MCF 10A (cell line): Measurements from ENCODE around the gene MT1M. TPM values are rescaled to one million over a fixed set of nuclear protein-coding genes. Genes with fewer than 3 reads are reported as not detected.

Experiments
- BruUV-seq: library from RNA; stranded (reverse); fragments of 400-500 nt; replicated peaks from 2 replicates; lab custom pipeline; 2021; lab: Mats Ljungman, UMichigan
- CTCF ChIA-PET: fragments of 300-600 bp; sonication (Branson Sonifier 250); formaldehyde crosslinking; extraction: SDS; loops from one replicate; lab custom pipeline; 2021; ENCODE audit warnings: antibody characterized with exemption, inconsistent platforms; lab: Yijun Ruan, JAX
- POLR2A ChIA-PET: fragments of 300-600, 350-650 bp; sonication (Branson Sonifier 250); formaldehyde crosslinking; extraction: SDS; loops from one replicate; lab custom pipeline; 2020; ENCODE audit warnings: antibody characterized with exemption, inconsistent platforms; lab: Yijun Ruan, JAX
- DNase-seq: peaks from one replicate; pipeline ENCODE4 v3.0.0-alpha.2; 2018; ENCODE audit not compliant: unreplicated experiment
- H3K27ac Mint-ChIP-seq: one replicate; pipeline ENCODE4 v1.8.0; 2022; ENCODE audit warnings: mild to moderate bottlenecking, low read depth, mixed read lengths; ENCODE audit not compliant: unreplicated experiment
- H3K27me3 Mint-ChIP-seq: one replicate; pipeline ENCODE4 v1.8.0; 2022; ENCODE audit warnings: mixed read lengths; ENCODE audit not compliant: insufficient read depth, unreplicated experiment
- H3K36me3 Mint-ChIP-seq: one replicate; pipeline ENCODE4 v1.8.0; 2022; ENCODE audit warnings: mild to moderate bottlenecking, moderate library complexity, mixed read lengths; ENCODE audit not compliant: insufficient read depth, unreplicated experiment
- H3K4me1 Mint-ChIP-seq: one replicate; pipeline ENCODE4 v1.8.0; 2022; ENCODE audit warnings: mixed read lengths; ENCODE audit not compliant: insufficient read depth, unreplicated experiment
- H3K4me3 Mint-ChIP-seq: one replicate; pipeline ENCODE4 v1.8.0; 2022; ENCODE audit warnings: mild to moderate bottlenecking, moderate library complexity, mixed read lengths; ENCODE audit not compliant: unreplicated experiment
- H3K9me3 Mint-ChIP-seq: one replicate; pipeline ENCODE4 v1.8.0; 2022; ENCODE audit warnings: mixed read lengths; ENCODE audit not compliant: unreplicated experiment
- intact Hi-C: fragments of 100-400 bp; cut with micrococcal nuclease; formaldehyde crosslinking; loops from 2 replicates; pipeline ENCODE4 v1.14.1; 2022
- total RNA-seq: library from RNA; stranded (reverse); gene quantifications from 2 replicates; pipeline ENCODE4 v1.2.3, GENCODE V29; 2022
- TF ChIP-seq, protein P1 (sequence below): fragments of 200-600 bp; IDR thresholded peaks from one replicate; pipeline ENCODE4 v1.8.0; 2022; ENCODE audit warnings: antibody characterized with exemption, mild to moderate bottlenecking; ENCODE audit not compliant: unreplicated experiment

The MT1M gene
- total RNA-seq, 1 experiment from 2014 or later: not detected

- BruUV-seq: no TSS peak
- Mint-ChIP-seq H3K4me1 (peaks cover 16% of the 10 kb centered on the region), H3K4me3 (no peak overlapping the region), H3K36me3 (no peaks in the 10 kb centered on the region), H3K9me3 (no peaks in the 10 kb centered on the region), H3K27ac (peak overlapping the region; percentile 29), H3K27me3 (no peaks in the 10 kb centered on the region)
- CTCF ChIA-PET: interaction anchor here (1.3 kb wide), 1 partner anchor 9 kb away, joined by 5 read pairs; the partner anchor contains the start of gene MT1E
- intact Hi-C loops: no loop called here
- TF ChIP-seq, protein P1, sequence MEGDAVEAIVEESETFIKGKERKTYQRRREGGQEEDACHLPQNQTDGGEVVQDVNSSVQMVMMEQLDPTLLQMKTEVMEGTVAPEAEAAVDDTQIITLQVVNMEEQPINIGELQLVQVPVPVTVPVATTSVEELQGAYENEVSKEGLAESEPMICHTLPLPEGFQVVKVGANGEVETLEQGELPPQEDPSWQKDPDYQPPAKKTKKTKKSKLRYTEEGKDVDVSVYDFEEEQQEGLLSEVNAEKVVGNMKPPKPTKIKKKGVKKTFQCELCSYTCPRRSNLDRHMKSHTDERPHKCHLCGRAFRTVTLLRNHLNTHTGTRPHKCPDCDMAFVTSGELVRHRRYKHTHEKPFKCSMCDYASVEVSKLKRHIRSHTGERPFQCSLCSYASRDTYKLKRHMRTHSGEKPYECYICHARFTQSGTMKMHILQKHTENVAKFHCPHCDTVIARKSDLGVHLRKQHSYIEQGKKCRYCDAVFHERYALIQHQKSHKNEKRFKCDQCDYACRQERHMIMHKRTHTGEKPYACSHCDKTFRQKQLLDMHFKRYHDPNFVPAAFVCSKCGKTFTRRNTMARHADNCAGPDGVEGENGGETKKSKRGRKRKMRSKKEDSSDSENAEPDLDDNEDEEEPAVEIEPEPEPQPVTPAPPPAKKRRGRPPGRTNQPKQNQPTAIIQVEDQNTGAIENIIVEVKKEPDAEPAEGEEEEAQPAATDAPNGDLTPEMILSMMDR: no peak
- POLR2A ChIA-PET: interaction anchor here (1.6 kb wide), 1 partner anchor 12 kb away, joined by 4 read pairs; no protein-coding TSS in a partner anchor
- no peak for DNase-seq
These were observed 2.4 kb downstream of the MT1M start for GRCh38 chr16:56634715-56635440.

DNA sequence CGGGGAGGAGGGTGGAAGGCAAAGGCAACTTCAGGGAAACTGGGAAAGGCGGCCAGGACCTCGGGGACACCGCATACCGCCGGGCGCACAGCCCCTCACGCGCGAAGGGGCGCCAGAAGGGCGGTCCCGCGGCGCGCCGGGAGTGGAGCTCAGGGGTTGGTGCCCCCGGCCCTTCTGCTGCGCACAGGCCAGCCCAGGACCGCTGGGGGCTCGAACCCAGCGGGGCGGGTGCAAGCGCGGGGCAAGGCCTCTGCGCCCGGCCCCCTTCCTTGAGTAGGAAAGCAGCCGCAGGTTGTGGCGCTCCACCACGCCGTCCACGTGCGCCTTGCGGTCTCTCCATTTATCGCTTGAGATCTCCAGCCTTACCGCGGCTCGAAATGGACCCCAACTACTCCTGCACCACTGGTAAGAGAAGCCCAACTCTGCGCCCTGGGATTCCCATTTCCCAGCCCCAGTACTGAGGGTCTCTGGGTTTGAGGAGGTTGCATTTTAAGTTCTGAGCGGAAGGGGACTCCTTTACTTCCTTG, 3.0 kb downstream of the MT1M start:
- no peaks in the 10 kb centered on the region for H3K27me3 Mint-ChIP-seq

DNA sequence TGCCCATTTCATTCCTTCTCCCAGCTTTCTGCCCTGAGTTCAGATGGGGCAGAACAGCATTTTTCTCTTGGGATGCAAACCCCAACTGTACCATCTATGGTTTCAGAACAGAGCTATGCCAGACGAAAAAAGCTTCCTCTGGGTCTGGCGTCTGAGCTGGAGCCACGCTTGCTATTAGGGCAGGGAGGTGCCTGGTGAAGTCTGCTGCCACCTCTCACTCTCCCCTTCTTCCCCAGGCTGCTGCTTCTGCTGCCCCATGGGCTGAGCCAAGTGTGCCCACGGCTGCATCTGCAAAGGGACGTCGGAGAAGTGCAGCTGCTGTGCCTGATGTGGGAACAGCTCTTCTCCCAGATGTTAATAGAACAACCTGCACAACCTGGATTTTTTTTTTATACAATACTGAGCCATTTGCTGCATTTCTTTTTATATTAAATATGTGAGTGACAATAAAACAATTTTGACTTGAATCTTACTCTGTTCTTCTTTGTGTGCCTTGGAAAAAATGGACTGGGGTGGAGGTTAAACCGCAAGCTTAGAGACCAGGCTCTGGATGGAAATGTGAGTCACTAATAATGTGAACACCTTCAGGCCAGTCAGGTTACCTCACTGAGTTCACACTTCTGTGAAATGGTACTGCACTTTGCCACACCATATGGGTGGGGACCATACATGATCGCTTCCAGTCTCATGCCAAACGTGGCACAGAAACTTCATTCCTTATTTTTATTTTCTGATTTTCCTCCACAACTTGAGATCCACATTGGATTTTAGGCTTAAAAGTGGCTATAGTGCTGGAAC, 4.4 kb downstream of the MT1M start:
- CTCF ChIA-PET: interaction anchor here (1.6 kb wide), 1 partner anchor 32 kb away, joined by 7 read pairs; no protein-coding TSS in a partner anchor
- BruUV-seq: no TSS peak
- DNase-seq: no peak
- Mint-ChIP-seq H3K9me3 (no peaks in the 10 kb centered on the region), H3K27me3 (no peaks in the 10 kb centered on the region), H3K4me1 (peaks cover 16% of the 10 kb centered on the region), H3K4me3 (no peak overlapping the region), H3K27ac (no peak overlapping the region), H3K36me3 (no peaks in the 10 kb centered on the region)
- TF ChIP-seq, protein P1: no peak
- POLR2A ChIA-PET: interaction anchor here (0.7 to 2.1 kb wide), 10 partner anchors 8 to 45 kb away, joined by 3 to 11 read pairs (median 4); partner anchors contain the start of genes MT1E and MT1X
- intact Hi-C loops: no loop called here

More for the DNA sequence above, 3.0 kb downstream of the MT1M start:
- Mint-ChIP-seq H3K36me3 (no peaks in the 10 kb centered on the region), H3K9me3 (no peaks in the 10 kb centered on the region), H3K4me1 (peaks cover 16% of the 10 kb centered on the region), H3K27ac (no peak overlapping the region), H3K4me3 (no peak overlapping the region)
- ChIA-PET CTCF (interaction anchor here (1.6 kb wide), 1 partner anchor 31 kb away, joined by 7 read pairs; no protein-coding TSS in a partner anchor), POLR2A (interaction anchor here (2.0 kb wide), 1 partner anchor 29 kb away, joined by 4 read pairs; no protein-coding TSS in a partner anchor)
- TF ChIP-seq, protein P1: no peak
- DNase-seq: no peak
- no TSS peak for BruUV-seq
- intact Hi-C loops: no loop called here
